Eye (tissue), 1 donor: ENCODE data around the gene GPC3.
"Not testable (repeated sequence)": the region's sequence is repeated elsewhere in the genome, so short reads cannot be mapped to it uniquely, and the experiment has no call there.

ENCODE experiments used
- DNase-seq: peaks from one replicate; pipeline ENCODE4 v3.0.0-alpha.2; 2015

The GPC3 gene

DNA sequence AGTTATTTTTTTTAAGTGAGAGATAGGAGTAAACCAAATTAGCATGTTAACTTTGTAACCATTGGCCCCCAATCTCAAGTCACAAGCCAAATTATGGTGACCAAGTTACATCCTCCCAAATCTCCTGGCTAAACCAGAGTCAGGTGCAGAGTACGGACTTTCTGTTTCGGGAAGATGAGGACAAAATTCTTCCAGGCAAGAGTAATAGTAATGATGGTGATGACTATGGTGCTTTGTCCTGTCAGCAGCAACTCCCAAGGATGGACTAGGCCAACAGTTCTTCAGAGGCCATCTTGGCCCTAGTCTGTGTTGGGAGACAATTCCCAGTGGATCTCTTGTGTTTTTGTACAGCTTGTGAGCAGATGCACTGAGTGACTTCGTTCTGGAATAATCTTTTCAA is 148.8 kb downstream of the GPC3 start:
- DNase-seq: no peak

DNA sequence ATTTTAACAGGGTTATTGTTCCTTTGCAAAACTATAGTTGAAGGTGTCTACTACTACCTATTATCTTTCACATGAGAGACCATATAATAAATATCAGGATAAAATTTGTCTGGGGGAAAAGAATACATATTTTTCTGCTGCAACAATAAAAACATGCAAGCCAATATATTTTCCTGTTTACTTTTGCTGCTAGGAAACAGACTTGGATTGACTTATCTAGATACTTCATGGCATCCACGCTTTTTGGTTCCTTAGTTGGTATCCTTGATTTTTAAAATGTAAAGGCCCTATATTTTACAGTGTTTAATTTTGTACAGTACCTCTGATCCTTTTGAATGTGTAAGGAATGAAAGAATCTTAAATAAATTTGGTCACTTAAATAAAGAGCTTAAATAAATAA is 150.6 kb downstream of the GPC3 start:
- DNase-seq: no peak

DNA sequence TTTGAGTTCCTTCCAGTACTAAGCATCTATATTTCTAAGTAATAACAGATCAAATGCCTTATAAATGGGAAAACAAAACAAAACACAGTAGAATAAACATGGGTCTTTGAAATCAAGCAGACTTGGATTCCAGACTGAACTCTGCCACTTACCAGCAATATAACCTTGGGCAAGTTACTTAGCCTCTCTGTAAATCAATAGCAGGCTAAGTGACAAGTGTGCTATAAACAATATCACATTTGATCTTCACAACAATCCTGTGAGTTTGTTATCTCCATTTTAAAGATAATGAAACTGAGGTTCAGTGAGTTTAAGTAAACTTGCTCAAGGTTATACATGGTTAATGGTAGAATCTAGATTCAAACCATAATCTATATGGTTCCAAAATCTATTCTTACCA is 165.8 kb downstream of the GPC3 start:
- DNase-seq: no peak

DNA sequence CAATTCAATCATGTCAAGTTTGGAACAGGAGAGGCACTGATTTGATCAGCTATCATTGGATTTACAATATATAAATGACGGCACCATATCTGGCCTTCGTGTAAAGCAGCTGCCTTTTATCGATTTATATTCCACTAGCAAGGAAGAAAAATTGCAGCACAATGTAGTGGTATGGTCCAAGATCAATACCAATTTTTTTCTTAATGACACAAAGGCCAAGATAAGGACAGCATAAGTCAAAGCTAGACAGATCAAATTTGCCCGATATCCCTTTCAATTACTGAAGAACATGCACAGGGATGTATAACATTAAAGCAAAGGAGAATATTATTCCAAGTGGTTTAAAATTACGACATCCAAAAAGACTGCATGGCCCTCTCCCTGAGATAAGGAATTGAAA is 167.4 kb downstream of the GPC3 start:
- DNase-seq: no peak

DNA sequence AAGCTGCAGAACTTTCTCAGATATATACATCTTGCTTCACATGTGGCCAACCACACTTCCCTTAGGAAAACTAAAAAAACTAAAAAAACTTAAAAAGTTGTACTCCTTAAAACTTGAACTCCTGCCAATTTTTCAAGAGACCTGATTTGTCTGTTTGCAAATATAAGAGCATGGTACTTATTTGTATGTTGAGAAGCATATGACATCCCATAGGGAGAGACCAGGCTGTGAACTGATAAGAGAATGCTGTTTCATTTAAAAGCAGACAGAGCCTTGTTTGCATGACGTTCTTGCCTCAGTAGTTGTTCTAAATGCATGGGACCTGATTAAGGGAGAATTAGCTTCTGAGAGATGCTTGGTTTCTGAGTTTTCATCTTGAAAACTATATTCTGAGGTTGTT is 169.9 kb downstream of the GPC3 start:
- DNase-seq: no peak

DNA sequence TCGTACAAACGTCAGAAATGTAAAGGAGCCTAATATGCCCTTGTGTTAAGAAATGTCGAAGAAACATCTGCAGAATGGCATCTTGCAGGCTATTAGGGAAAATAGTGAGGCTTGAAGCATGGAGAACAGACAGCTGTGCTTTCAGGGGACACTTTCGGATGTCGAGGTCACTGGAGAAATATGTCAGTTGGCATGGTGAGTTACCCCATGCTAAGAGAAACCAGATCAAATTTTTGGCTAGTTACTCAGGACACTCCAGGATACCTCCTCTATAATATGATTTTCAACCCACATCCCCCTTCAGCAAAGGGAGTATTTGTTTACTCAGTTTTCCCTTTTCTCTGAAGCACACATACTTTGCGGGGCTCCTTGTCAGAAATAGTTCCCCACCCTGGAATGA is 171.4 kb downstream of the GPC3 start:
- no peak for DNase-seq

DNA sequence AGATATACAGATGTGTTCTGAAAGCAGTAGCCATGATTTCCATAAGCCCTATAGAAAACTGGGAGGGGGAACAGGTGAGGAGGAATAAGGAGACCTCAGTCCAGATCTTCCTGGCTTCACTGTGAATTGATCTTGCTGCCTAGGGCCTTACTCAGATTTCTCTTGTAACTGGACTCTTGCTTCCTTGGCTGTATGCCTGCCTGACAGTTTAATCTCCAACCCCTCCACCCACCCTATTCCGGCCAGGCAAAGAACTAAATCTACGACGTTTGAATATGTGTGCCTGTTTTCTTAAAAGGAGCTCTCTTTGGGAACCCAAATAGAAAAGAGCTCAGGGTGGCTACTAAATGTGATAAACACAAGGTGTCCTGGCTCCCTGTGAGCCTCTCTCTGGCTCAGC is 173.0 kb downstream of the GPC3 start:
- no peak for DNase-seq

DNA sequence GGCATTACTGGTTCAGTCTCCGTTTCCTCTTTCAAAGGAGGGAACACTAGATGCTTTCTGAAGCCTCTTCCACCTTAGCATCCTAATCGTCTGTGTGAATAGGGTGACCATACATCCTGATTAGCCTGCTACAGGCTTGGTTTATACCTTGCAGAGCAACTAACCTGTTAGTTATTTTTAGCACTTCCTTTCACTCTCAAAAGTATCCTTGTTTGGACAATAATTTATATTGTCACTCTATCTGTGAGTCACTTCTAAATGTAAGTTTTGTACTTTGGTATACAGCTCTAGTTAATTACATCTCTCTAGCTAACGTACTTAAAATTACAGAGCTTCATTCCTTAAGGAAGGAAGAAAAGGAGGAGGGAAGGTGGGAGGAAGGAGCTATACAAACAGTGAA is 174.5 kb downstream of the GPC3 start:
- DNase-seq: no peak

DNA sequence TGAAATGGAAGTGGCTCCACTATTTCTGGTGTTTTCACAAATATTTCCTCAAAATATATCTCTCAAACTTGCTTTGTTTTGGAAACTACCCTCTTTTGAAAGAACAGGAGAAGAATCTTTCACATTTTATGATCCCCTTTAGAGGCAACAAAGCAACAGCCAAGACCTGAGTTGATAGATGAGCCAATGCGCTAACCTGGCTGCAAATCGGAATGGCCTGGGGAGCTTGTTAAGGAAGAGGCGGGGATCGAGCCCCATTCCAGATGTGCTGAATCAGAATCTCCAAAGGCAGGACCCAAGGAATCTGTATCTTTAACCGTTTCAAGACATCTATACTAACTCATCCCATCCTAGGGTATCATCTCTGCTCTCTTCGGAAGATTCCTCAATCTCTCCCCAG is 181.3 kb downstream of the GPC3 start:
- no peak for DNase-seq

DNA sequence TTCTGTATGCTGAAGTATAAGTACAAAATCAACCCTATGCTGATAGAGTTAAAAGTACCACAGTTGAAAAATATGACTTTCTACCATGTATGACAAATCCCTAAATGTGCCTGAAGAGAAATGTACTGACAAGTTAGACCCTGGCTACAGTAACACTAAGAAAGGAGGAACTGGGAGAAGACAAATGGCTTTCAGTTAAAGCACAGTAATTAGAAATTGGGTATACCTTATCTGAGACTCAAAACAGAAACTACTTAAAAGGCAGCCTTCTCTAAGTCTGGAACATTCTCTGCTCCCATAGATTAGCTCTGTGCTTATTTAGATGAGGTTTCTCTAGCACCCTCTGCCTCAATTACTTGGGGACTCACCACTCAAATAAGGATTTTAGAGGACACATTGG is 189.1 kb downstream of the GPC3 start:
- DNase-seq: no peak

DNA sequence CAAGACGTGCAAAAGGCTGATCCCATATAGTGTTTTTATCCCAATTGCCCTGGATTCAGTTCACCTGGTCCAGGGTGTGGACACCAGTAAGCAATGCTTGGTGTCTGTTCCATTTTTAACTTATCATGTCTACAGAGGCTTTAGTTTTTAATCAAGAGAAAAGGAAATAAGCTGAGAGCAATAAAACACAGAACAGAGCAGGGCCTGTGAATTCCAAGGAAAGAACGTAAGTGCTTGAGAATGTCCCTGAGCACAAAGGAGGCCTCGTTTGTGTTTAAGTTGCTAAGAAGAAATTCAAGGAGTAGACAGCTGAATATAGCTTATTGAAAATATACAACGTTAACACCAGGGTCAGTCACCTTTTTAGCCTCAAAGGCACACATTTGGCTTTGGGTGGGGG is 191.3 kb downstream of the GPC3 start:
- no peak for DNase-seq

DNA sequence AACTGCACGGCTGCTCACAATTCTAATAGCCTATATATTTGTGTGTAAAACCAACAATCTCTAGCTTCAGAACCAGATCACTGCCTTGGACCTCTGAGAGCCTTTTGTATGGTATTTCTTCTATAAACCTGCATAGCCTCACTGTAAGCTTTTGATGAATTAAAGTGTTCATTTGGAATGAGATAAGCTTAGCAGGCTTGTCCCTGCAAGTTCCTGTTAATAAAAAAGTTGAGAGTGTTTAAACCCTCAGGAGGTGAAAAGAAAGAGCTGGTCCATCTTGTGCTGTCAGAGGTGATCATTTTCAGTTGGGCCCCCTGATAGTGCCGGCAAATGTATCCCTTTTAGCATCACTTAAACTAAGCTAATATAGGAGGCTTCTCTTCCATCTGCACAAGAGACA is 191.8 kb downstream of the GPC3 start:
- DNase-seq: no peak

DNA sequence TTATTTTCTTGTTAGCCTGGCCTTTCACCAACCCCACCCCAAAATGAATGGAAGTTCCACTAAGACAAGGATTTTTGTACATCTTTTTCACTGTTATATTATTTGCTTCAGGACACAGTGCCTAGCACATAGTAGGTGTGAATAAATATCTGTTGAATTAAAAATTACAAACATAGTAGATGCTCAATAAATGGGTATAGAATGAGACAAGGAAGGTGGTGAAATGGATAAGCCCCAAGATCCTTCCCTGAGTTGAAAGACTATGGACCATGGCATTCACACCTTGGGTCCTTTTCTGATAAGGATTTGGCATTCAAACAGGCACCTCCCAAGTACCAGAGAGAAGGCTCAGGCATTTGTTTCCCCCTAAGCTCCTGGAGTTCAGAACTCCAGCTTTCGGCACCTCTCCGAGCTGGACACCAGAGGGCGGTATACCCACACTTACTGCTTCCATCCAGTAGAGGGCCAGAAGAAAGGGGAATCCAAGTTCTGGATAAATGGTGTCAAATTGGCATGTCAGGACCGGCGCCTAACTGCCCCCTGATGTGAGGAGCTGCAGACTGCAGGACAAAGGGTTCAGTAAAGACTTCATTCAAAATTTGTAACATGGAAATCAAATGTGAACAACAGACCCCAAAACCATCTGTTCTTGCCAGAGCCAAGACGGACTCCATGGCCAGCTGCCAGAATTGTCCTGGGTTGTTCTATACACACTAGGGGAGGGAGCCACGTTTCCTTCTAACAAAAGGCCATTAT is 193.0 kb downstream of the GPC3 start:
- peak; percentile 92 for DNase-seq

DNA sequence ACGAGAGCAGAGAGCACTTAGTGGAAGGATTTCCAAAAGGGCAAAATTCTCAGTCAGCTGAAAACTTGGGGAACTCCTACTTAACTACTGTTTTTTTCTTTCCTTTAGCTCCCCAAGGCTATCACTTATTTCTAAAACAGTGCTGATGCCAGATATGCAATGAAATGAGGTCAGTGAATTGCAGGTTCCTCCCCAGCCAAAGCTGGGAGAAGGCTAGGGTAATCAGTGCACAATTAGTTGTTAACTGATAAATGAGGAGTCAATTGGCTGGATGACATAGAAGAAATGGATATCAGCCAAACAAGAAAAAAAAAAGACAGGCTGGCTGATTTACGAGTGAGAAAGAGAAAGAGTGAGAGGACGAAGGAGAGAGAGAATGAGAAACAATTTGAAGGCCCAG is 195.6 kb downstream of the GPC3 start:
- DNase-seq: no peak

DNA sequence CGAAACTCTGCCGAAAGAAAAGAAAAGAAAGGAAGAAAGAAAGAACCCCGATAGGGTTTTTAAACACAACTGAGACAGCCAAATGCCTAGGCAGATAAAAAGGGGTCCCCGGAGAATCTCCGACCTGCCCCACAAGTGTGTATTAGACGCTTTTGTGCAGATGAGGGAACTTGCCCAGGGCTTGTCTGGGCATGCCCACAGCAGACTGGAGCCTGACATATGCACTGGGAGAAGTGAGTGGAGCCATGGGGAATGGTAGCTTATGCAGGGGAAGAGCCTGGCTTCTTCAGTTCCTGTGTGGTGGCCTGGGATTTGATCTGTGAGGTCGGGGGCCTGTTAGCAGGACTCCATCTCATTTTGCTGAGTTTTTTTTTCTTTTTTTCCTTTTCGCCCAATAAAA is 199.0 kb downstream of the GPC3 start:
- DNase-seq: no peak

DNA sequence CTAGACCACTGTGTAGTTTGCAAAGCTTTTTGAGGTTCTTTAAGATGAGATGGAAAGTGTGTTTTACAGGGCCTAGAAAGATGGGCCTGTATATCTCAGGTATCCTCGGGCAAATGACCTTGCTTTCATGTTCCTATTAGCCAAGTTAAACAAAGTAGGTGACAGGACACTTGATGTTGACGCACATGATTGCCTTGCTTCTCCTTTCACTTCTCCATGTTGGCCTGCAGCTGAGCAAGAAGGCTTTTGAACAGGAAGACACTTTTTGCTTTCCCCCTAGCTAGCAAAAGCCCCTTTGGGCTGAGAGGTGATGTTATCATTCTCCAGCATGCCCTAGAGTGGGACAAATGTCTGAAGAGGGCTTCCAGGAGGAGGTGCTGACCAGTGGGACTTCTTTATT is 202.1 kb downstream of the GPC3 start:
- DNase-seq: no peak

DNA sequence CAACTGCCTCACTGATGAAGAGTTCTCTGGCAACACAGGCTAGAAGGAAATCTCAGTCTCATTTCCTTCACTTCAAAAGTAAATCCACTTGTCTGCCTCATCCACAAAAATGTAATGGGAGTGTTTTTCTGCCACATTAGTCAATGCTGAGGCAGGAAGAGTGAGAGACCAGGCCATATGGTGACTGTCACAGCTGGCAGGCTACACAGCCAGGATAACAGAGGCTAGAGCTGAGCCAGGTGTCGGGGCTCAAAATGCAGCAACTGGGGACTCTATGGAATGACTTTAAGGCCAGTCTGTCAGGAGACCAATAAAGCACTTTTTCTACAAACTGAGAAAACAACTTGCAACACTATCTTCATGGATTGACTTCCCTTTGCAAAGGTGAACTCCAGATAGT is 204.2 kb downstream of the GPC3 start:
- DNase-seq: no peak

DNA sequence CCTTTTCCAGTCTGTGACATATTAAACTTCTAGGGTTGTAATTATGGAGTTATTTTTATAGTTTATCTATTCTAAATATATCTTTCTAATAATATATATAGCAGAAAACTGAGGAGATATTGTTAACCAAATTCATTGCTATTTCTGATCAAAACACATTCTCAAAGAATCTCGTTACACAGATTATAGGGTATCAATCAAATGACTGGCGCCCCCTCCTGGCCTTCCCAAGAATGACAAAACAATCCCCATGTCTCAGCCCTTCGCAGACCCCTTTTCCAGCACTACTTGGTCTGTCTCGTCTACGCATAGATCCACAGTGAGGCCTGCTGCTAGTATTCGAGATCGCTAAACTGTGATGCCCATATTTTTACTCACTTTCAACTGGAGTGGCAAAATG is 209.3 kb downstream of the GPC3 start:
- DNase-seq: no peak

DNA sequence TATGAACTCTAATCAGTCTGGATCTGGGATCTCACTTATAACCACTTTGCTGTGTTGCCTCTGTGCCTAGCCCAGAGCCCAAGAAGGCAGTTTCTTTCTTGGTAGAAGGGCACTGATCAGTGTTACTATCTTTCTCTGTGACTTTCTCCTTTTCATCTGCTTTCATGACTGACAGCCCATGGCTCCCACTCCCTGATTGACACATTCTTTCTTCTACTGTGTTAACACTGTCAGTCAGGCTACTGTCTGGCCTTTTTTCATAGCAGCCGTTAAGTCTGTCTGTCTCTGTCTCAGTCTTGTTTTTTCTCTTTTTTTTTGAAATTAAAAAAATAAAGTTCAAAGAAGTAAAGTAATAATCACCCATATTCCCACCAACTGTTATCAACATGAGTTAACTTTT is 210.6 kb downstream of the GPC3 start:
- no peak for DNase-seq

DNA sequence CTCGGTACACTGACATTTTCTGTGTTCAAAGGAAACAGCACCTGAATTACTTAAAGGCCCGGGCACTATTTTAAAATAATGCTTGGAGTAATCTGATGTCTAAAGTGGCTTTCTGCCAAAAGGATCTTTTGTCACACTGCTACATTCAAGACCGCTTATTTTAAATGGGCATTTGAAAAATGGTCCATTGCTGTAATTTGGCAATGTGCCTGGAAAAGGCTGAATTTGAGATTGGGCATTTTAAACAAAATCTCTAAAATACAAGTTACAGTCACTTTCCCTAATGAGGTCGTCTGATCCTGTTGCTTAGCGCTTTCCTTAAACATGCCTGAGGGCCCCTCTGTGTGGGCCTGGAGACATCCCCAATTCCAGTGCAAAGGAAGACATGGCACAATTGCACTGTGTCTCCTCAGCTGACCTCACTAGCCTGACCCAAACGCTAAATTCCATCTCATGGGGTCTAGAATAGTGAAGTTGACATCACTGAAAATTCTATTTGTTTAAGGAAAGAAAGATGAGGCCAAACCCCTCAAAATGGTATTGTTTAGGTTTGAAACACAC is 214.2 kb downstream of the GPC3 start:
- no peak for DNase-seq

DNA sequence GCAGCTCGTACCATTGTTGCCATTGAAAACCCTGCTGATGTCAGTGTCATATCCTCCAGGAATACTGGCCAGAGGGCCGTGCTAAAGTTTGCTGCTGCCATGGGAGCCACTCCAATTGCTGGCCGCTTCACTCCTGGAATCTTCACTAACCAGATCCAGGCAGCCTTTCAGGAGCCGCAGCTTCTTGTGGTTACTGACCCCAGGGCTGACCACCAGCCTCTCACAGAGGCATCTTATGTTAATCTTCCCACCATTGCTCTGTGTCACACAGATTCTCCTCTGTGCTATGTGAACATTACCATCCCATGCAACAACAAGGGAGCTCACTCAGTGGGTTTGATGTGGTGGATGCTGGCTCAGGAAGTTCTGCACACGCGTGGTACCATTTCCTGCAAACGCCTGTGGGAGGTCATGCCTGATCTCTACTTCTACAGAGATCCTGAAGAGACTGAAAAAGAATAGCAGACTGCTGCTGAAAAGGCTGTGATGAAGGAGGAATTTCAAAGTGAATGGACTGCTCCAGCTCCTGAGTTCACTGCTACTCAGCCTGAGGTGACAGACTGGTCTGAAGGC is 222.3 kb downstream of the GPC3 start:
- not testable (repeated sequence) for DNase-seq

DNA sequence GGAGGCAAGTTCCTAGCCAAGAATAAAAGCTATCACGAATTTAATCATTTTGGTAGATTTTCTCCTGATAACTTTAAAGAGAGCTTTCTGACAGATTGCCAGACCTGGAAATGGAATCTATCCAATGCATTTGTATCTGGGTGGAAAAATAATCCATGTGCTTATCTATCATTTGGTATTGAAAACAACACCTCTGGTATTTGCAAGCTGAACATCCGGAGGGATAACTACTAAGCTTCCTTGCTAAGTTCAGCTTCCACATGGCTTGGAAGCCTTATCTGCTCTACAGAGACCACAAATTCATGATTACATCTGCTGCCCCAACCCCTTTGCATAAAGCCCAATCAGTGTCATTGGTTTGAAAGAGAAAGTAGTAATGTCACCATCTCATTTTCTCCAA is 230.7 kb downstream of the GPC3 start:
- no peak for DNase-seq

DNA sequence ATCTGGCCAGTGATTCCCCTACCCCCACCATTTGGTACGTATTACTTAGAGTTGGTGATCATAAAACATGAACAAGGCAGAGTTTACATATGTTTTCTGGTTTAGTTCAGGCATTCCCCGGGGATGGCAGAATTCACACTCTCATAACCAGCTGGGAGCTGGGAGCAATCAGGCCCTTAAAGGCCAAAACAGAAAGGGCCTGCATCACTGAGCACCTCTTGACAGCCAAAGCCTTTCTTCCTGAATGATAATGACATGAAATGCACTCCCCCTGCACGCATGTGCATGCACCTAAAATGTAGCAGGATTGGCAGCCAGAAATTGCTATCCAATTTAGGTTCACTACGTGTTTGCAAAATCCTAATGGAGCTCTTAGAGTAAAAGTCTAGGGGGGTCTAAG is 235.4 kb downstream of the GPC3 start:
- DNase-seq: peak; percentile 18

DNA sequence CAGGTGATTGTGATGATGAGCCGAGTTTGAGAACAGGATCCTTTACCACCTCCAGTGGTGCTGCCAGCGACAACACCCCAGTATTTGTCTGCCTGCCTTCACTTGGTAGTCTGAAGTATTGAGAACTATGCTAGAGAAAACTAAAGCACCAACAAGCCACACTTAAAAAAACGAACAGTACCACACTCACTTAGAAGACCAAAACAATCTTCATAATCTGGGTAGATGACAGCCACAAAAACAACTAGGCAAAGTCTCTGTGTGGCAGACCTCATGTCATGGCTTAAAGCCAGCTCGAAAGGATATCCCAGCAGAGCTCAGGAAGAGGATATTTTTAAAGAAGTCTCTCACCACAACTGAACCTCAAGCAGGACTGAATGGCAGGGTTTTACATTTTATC is 236.0 kb downstream of the GPC3 start:
- DNase-seq: no peak

DNA sequence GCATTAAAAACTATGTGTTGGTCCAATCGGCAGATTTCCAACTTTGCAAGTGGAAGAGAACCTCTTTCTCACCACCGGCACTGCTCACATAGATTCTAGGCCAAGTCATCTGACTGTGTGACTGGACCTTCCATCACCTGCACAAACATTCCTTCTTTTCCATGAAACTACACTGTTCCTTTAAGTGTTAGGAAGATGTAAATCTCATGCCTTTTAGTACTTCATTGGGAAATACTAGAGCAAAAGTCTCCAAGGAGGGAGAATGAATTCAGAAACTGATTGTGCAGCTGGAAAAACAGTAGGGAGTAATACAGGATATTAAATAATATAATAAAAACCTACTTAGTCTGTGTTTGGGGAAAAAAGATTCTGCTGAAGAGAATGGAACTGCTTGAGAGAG is 238.2 kb downstream of the GPC3 start:
- no peak for DNase-seq
